ENCODE results near the gene MAP3K7CL. TPM values are rescaled to one million over a fixed set of nuclear protein-coding genes. Genes with fewer than 3 reads are reported as not detected.
A peak's percentile ranks its signal among the peaks of the same experiment; 100 is the strongest.

MAP3K7CL gene
- total RNA-seq, 2 donors from 2014 or later = 1.3 TPM; not detected in 1

DNA sequence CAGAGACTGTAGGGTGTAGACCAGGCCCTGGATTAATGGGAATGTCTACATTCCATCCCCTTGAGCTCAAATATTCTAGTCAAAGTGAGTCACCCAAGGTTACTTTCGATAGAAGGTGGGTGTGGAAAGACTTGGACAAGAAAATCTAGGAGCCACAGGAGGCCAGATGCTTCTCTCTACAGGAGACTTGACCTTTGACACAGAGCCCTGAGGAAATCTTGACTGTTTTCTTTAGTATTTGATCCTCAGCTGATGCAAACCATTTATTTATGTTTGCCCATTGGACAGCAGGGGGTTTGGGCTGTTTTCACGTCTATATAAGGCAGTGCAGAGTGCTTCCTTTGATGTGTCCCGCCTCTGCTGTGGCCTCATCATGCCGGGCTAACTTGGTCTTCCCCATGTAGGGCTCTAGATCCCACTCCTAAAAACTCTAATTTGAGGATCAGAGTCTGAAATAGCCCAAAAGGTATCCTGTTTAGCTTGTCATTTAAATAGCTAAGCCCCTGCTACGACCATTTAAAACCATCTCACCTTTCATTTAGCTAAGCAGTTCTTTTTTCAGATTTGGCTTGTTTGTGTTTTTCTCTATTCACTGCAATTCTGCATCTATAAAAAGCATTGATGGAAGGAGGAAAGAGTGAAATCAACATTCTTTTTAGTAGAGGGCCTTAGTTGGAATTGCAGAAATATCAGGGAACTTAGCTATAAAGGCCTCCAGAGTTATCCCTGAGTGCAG is 15.5 kb upstream of the MAP3K7CL start:
- 39 to 48% methylated on average over 3 to 5 of the region's 5 CpGs for WGBS, 2 experiments (ENCODE audit: insufficient coverage in 1 of 2, insufficient read length in 1 of 2)
- H3K27ac Mint-ChIP-seq = no peak overlapping the region
- peak; percentile 63 for DNase-seq
- no peaks in the 10 kb centered on the region for H3K27me3 ChIP-seq (ENCODE audit: control insufficient read depth, insufficient read depth, low read length, poor library complexity, severe bottlenecking)
- no peak for TF ChIP-seq CTCF (conservative IDR thresholded peaks at IDR 0.05)
- H3K9ac ChIP-seq (ENCODE audit: extremely low read depth, low read length, poor library complexity, severe bottlenecking) = no peak overlapping the region
- no peak overlapping the region for H3K27ac ChIP-seq (ENCODE audit: low read depth, low read length)
- no peaks in the 10 kb centered on the region for H3K9me3 Mint-ChIP-seq
- peaks cover 6% of the 10 kb centered on the region for H3K4me1 ChIP-seq (ENCODE audit: control insufficient read depth, insufficient read depth, low read length)
- no peaks in the 10 kb centered on the region for H3K36me3 ChIP-seq (ENCODE audit: control insufficient read depth, insufficient read depth, low read length)
- no peak overlapping the region for H3K4me3 ChIP-seq (ENCODE audit: low read length)
- H3K27me3 Mint-ChIP-seq (ENCODE audit: insufficient read depth) = no peaks in the 10 kb centered on the region
- peaks cover 21% of the 10 kb centered on the region for H3K4me1 Mint-ChIP-seq
- no peaks in the 10 kb centered on the region for H3K36me3 Mint-ChIP-seq (ENCODE audit: low read depth)
- H3K4me3 Mint-ChIP-seq = no peak overlapping the region
- no peaks in the 10 kb centered on the region for H3K9me3 ChIP-seq (ENCODE audit: control insufficient read depth, low read length)

DNA sequence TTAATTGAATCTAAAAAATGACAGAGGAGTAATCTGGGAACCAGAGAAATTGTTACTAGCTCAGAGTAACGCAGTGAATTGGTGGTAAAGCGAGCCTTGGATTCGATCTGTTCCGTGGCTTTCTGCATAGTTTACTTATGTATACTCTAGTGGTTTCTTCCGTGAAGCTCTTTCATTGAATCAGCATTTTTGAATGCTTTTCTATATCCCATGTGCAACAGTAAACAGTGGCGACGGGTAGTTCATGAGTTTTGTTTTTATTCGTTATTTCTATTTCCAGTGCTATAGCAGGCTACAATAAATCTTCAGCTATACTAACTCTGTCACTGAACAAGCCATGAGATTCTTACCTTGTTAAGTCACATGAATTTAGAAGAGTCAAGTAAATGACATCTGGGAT is 14.5 kb upstream of the MAP3K7CL start:
- no peaks in the 10 kb centered on the region for H3K9me3 Mint-ChIP-seq
- H3K4me3 ChIP-seq (ENCODE audit: low read length) = no peak overlapping the region
- H3K9ac ChIP-seq (ENCODE audit: extremely low read depth, low read length, poor library complexity, severe bottlenecking) = no peak overlapping the region
- peaks cover 21% of the 10 kb centered on the region for H3K4me1 Mint-ChIP-seq
- H3K9me3 ChIP-seq (ENCODE audit: control insufficient read depth, low read length) = no peaks in the 10 kb centered on the region
- H3K27me3 ChIP-seq (ENCODE audit: control insufficient read depth, insufficient read depth, low read length, poor library complexity, severe bottlenecking) = no peaks in the 10 kb centered on the region
- no peak overlapping the region for H3K27ac ChIP-seq (ENCODE audit: low read depth, low read length)
- peaks cover 6% of the 10 kb centered on the region for H3K4me1 ChIP-seq (ENCODE audit: control insufficient read depth, insufficient read depth, low read length)
- H3K27ac Mint-ChIP-seq = no peak overlapping the region
- no peak for DNase-seq
- no peaks in the 10 kb centered on the region for H3K36me3 ChIP-seq (ENCODE audit: control insufficient read depth, insufficient read depth, low read length)
- no peaks in the 10 kb centered on the region for H3K27me3 Mint-ChIP-seq (ENCODE audit: insufficient read depth)
- H3K4me3 Mint-ChIP-seq = no peak overlapping the region
- TF ChIP-seq CTCF (conservative IDR thresholded peaks at IDR 0.05) = no peak
- no peaks in the 10 kb centered on the region for H3K36me3 Mint-ChIP-seq (ENCODE audit: low read depth)
- WGBS, 2 experiments (ENCODE audit: insufficient coverage in 1 of 2, insufficient read length in 1 of 2) = 94 to 96% methylated on average over 8 of the region's 8 CpGs

DNA sequence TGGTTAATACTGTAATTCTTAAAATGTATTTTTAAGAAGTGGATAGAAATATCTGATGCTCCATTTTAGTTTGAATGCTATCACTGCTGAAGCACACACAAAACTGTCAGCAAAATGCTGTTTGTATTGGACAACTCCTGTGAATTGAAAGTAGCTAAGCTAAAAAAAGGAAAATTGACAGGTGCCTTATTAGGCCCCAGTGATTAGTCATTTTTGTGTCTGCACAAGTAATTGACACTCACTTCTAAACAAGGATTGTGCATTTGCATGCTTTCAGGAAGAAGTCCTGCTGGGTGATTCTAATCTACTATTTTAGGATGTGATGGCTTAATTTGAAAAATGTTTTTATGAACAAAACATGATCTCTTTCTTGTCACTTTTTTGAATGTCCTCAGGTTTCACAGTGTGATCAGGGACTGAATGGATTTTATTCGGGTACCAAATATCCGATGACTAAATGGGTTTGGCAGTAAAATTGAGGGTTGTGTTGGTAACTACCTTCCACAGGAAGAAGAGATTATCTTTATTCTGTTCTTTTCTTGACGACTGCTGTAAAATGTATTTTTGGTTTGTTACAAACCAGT is 13.0 kb upstream of the MAP3K7CL start:
- whole genome bisulfite sequencing, 2 experiments (ENCODE audit: insufficient coverage in 1 of 2, insufficient read length in 1 of 2) = 93% methylated on average over 3 of the region's 3 CpGs; no CpG with 5 or more reads in 1 of the 2 experiments
- H3K27ac Mint-ChIP-seq = no peak overlapping the region
- DNase-seq = no peak
- no peaks in the 10 kb centered on the region for H3K36me3 Mint-ChIP-seq (ENCODE audit: low read depth)
- H3K4me1 ChIP-seq (ENCODE audit: control insufficient read depth, insufficient read depth, low read length) = peaks cover 6% of the 10 kb centered on the region
- no peaks in the 10 kb centered on the region for H3K9me3 Mint-ChIP-seq
- H3K4me3 ChIP-seq (ENCODE audit: low read length) = no peak overlapping the region
- H3K27ac ChIP-seq (ENCODE audit: low read depth, low read length) = no peak overlapping the region
- no peak for TF ChIP-seq CTCF (conservative IDR thresholded peaks at IDR 0.05)
- no peak overlapping the region for H3K9ac ChIP-seq (ENCODE audit: extremely low read depth, low read length, poor library complexity, severe bottlenecking)
- no peaks in the 10 kb centered on the region for H3K9me3 ChIP-seq (ENCODE audit: control insufficient read depth, low read length)
- H3K27me3 ChIP-seq (ENCODE audit: control insufficient read depth, insufficient read depth, low read length, poor library complexity, severe bottlenecking) = no peaks in the 10 kb centered on the region
- no peak overlapping the region for H3K4me3 Mint-ChIP-seq
- H3K27me3 Mint-ChIP-seq (ENCODE audit: insufficient read depth) = no peaks in the 10 kb centered on the region
- no peaks in the 10 kb centered on the region for H3K36me3 ChIP-seq (ENCODE audit: control insufficient read depth, insufficient read depth, low read length)
- H3K4me1 Mint-ChIP-seq = peaks cover 14% of the 10 kb centered on the region

All from endodermal cell (in vitro differentiated cells).